Ishikawa (cell line): ENCODE results near the gene EFCAB7.

Source experiments
- CEBPB ChIP-seq: IDR thresholded peaks from 2 replicates; pipeline ENCODE4 v1.6.1; 2012
- CREB1 ChIP-seq: IDR thresholded peaks from 2 replicates; pipeline ENCODE4 v1.6.1; 2012; ENCODE audit warnings: low read depth
- EGR1 ChIP-seq: IDR thresholded peaks from 2 replicates; pipeline ENCODE4 v1.6.1; 2012
- EP300 ChIP-seq: IDR thresholded peaks from 2 replicates; pipeline ENCODE4 v1.6.1; 2012; ENCODE audit warnings: borderline replicate concordance
- FOXM1 ChIP-seq: IDR thresholded peaks from 2 replicates; pipeline ENCODE4 v1.6.1; 2012; ENCODE audit warnings: low read depth, borderline replicate concordance
- NFIC ChIP-seq: IDR thresholded peaks from 2 replicates; pipeline ENCODE4 v1.6.1; 2012
- RAD21 ChIP-seq: IDR thresholded peaks from 2 replicates; pipeline ENCODE4 v1.6.1; 2012; ENCODE audit warnings: low read depth
- TAF1 ChIP-seq: IDR thresholded peaks from 2 replicates; pipeline ENCODE4 v1.6.1; 2012; ENCODE audit warnings: low read depth, mild to moderate bottlenecking
- TCF12 ChIP-seq: IDR thresholded peaks from 2 replicates; pipeline ENCODE4 v1.6.1; 2012; ENCODE audit warnings: low read depth
- TEAD4 ChIP-seq: IDR thresholded peaks from 2 replicates; pipeline ENCODE4 v1.6.1; 2012
- YY1 ChIP-seq: IDR thresholded peaks from 2 replicates; pipeline ENCODE4 v1.6.1; 2012; ENCODE audit warnings: low read depth
- ZBTB7A ChIP-seq: IDR thresholded peaks from 2 replicates; pipeline ENCODE4 v1.6.1; 2012; ENCODE audit warnings: low read depth
- TF ChIP-seq, protein P1 (sequence below): IDR thresholded peaks from 2 replicates; pipeline ENCODE4 v1.6.1; 2012; ENCODE audit warnings: low read depth, mild to moderate bottlenecking
- TF ChIP-seq, protein P2 (sequence below): IDR thresholded peaks from 2 replicates; pipeline ENCODE4 v1.6.1; 2012
- TF ChIP-seq, protein P3 (sequence below): IDR thresholded peaks from 2 replicates; pipeline ENCODE4 v1.6.1; 2012

Gene EFCAB7

DNA sequence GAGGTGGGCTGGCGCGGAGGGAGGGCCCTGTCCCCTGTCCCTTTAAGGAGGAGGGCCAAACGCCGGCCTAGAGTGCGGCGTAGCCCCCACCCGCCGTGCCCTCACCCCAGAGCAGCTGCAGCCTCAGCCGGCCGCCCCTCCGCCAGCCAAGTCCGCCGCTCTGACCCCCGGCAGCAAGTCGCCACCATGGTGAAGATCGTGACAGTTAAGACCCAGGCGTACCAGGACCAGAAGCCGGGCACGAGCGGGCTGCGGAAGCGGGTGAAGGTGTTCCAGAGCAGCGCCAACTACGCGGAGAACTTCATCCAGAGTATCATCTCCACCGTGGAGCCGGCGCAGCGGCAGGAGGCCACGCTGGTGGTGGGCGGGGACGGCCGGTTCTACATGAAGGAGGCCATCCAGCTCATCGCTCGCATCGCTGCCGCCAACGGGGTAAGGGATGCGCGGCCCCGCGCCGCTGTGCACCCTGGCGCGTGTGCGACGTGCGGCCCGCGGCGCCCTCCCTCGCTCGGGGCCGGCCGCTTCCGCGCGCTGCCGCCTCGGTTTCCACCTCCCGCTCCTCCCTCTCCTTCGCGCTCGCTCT is 70.1 kb downstream of the EFCAB7 start, which contains the start of gene PGM1:
PGM1 (plus strand) TSS at position 109 of the 583 bp plus-strand sequence; CDS start at position 187, 78 bp downstream.
- TF ChIP-seq TEAD4 (no peak), FOXM1 (no peak), EGR1 (no peak), CREB1 (0 out of 2 replicates have a peak, but pooled peaks have one; percentile 11), EP300 (no peak), ZBTB7A (peak; percentile 58), TAF1 (peak; percentile 15; the same call in 1 of the 2 replicates), CEBPB (no peak), NFIC (0 out of 2 replicates have a peak, but pooled peaks have one; percentile 5), RAD21 (no peak), TCF12 (peak; percentile 17; the same call in 1 of the 2 replicates), YY1 (peak; percentile 27; the same call in 1 of the 2 replicates)
- TF ChIP-seq, protein P1, sequence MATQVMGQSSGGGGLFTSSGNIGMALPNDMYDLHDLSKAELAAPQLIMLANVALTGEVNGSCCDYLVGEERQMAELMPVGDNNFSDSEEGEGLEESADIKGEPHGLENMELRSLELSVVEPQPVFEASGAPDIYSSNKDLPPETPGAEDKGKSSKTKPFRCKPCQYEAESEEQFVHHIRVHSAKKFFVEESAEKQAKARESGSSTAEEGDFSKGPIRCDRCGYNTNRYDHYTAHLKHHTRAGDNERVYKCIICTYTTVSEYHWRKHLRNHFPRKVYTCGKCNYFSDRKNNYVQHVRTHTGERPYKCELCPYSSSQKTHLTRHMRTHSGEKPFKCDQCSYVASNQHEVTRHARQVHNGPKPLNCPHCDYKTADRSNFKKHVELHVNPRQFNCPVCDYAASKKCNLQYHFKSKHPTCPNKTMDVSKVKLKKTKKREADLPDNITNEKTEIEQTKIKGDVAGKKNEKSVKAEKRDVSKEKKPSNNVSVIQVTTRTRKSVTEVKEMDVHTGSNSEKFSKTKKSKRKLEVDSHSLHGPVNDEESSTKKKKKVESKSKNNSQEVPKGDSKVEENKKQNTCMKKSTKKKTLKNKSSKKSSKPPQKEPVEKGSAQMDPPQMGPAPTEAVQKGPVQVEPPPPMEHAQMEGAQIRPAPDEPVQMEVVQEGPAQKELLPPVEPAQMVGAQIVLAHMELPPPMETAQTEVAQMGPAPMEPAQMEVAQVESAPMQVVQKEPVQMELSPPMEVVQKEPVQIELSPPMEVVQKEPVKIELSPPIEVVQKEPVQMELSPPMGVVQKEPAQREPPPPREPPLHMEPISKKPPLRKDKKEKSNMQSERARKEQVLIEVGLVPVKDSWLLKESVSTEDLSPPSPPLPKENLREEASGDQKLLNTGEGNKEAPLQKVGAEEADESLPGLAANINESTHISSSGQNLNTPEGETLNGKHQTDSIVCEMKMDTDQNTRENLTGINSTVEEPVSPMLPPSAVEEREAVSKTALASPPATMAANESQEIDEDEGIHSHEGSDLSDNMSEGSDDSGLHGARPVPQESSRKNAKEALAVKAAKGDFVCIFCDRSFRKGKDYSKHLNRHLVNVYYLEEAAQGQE: no peak; the same call in 1 of the 2 replicates
- TF ChIP-seq, protein P2, sequence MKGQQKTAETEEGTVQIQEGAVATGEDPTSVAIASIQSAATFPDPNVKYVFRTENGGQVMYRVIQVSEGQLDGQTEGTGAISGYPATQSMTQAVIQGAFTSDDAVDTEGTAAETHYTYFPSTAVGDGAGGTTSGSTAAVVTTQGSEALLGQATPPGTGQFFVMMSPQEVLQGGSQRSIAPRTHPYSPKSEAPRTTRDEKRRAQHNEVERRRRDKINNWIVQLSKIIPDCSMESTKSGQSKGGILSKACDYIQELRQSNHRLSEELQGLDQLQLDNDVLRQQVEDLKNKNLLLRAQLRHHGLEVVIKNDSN: no peak
- TF ChIP-seq, protein P3, sequence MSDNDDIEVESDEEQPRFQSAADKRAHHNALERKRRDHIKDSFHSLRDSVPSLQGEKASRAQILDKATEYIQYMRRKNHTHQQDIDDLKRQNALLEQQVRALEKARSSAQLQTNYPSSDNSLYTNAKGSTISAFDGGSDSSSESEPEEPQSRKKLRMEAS: peak; percentile 64

DNA sequence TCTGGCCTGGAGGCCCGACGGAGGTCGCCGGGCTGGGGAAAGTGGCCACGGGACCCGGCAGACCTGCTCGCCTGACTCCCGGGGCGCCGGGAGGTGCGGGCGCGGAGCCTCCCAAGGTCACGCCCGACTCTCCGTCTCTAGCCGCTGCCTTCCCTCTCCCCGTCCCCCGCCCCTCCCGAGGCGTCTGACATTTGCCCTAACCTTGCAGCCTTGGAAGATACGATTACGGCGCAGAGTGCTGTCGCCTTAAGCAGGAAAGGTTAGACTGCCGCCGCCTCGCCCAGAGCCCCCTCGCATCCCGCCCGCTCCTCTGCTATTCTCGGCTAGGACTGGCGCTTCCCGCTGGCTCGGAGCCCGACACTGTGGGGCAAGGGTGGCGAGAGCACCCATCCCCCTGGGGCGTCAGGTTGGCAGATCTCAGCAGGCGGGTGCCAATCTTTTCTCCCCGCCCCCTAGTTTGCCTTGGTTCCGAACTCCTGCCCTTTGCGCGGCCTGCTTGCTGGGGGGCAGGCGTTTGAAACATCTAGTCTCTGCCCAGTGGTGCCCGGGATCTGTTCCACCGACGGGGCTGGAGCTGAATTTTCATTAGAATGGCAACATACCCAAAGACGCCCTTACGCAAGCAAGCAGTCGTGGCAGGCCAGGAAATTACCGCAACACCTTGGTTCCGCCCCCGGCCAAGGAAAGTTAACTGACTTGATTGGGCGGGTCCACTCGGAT is 70.7 kb downstream of the EFCAB7 start:
- peak; percentile 86 for TF ChIP-seq CEBPB
- peak; percentile 60; the same call in 1 of the 2 replicates for TF ChIP-seq TCF12
- TF ChIP-seq EGR1: no peak
- peak; percentile 77 for TF ChIP-seq NFIC
- TF ChIP-seq, protein P3: no peak
- TF ChIP-seq RAD21: no peak
- no peak for TF ChIP-seq TEAD4
- TF ChIP-seq, protein P2: no peak
- TF ChIP-seq YY1: no peak
- TF ChIP-seq ZBTB7A: peak; percentile 17; the same call in 1 of the 2 replicates
- TF ChIP-seq FOXM1: no peak
- TF ChIP-seq EP300: no peak

DNA sequence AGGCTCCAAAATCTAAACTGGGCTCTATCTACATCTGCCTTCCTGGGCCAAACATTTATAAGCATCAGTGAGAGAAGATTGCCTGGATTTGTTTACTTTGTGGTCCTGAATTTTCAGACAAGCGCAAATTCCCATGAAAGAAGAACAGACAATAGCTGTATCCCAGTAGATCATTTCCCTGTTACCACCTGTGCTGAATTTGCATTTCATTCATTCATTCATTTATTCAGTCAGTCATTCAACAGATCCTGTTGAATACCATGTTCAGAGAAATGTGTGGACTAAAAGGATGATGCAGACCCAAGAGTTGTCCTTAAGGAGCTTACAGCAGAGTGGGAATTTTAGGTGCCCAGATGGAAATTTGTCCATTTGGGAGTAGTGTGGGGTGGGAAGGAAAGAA is 72.1 kb downstream of the EFCAB7 start:
- TF ChIP-seq TEAD4: no peak
- no peak for TF ChIP-seq FOXM1
- no peak for TF ChIP-seq ZBTB7A
- TF ChIP-seq, protein P2: no peak
- TF ChIP-seq CREB1: no peak
- TF ChIP-seq, protein P3: no peak
- no peak for TF ChIP-seq EGR1
- no peak for TF ChIP-seq TAF1
- TF ChIP-seq NFIC: no peak
- no peak for TF ChIP-seq RAD21
- TF ChIP-seq EP300: no peak
- no peak for TF ChIP-seq CEBPB
- TF ChIP-seq, protein P1: no peak
- no peak for TF ChIP-seq YY1
- TF ChIP-seq TCF12: no peak

DNA sequence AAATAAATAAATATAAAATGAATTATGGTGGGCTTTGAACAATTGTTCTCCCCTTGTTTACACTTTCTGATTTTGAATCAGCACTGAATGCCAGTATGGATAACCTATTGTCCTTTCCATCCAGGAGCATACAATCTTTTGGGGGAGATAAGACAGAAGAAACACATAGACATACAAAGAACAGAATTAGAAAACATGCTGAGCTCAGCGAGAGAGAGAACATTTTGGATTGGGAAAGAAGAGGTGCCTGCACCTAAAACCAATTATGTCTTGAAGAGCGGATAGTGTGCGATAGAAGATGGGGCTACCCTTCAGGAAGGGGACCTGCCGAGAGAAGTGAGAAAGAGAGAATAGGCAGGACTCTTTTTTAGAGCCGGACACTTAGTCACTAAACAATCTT is 76.5 kb downstream of the EFCAB7 start:
- no peak for TF ChIP-seq YY1
- TF ChIP-seq EP300: no peak
- TF ChIP-seq, protein P2: no peak
- TF ChIP-seq CREB1: no peak
- no peak for TF ChIP-seq FOXM1
- TF ChIP-seq ZBTB7A: no peak
- no peak for TF ChIP-seq TEAD4
- no peak for TF ChIP-seq CEBPB
- TF ChIP-seq, protein P1: no peak
- TF ChIP-seq, protein P3: no peak
- no peak for TF ChIP-seq TAF1
- no peak for TF ChIP-seq RAD21
- TF ChIP-seq TCF12: no peak
- no peak for TF ChIP-seq EGR1
- TF ChIP-seq NFIC: no peak
